Stimulated activated CD8-positive, alpha-beta memory T cell treated with anti-CD3 and anti-CD28 coated beads, Interleukin-12 subunit alpha, Interleukin-12 subunit beta, amount 100 ng/mL, for 1 hour (primary cell): Measurements from ENCODE around the gene EPB41L3.
"Not testable (repeated sequence)": the region's sequence is repeated elsewhere in the genome, so short reads cannot be mapped to it uniquely, and the experiment has no call there.

ENCODE experiments used
- DNase-seq: peaks from one replicate; pipeline ENCODE4 v3.0.0-alpha.2; 2020; ENCODE audit warnings: low read depth

EPB41L3 gene

DNA sequence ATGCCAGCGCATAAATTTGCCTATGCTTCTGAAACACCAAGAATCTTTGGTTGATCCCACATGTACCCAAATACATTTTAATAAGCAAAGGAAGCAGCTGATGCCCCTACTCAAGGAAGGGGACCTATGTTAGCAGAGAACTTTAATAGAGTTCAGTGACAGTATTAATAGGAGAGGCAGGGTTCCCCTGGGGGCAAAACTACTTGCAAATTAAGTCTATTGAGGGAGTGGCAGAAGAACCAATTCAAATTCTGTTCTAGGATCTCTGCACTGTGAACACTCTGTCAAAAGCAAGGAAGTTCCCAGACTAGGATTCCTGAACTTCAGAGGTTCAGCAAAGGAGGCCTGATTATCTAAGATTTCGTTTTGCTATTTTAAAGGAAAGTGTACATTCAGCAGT, 47.5 kb downstream of the EPB41L3 start:
- no peak for DNase-seq

DNA sequence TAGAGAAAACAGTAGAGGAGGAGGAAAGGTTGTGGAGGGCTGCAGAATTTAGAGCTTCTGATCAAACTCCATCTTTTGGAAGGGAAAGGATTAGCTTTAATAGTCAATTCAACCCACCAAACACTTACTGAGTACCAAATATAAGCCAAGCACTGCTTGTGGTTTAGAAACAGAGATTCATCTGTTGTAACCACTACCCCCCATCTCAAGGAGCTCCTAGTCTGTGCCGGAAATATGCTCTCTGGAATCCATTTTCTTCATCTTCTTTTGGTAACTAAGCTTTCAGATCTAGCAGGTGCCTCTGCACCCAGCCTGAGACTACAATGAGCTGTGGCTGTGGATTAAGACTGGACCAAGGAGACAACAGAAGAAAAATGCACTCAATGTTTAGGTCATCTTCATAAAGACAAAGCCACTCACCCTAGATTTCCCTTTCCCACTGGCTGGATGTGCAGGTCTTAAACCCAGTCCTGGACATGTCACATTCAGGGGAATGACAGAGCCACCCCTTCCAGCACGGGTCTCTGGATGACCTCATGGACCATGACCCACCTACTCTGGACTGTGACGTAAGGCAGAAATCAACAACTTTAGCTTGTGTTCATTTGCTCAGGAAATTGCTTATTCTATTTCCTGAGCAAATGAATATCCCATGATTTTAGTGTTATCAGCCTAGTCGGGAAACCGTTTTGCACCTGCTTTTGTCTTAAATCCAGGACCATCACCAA, 52.9 kb downstream of the EPB41L3 start:
- DNase-seq, result no peak

DNA sequence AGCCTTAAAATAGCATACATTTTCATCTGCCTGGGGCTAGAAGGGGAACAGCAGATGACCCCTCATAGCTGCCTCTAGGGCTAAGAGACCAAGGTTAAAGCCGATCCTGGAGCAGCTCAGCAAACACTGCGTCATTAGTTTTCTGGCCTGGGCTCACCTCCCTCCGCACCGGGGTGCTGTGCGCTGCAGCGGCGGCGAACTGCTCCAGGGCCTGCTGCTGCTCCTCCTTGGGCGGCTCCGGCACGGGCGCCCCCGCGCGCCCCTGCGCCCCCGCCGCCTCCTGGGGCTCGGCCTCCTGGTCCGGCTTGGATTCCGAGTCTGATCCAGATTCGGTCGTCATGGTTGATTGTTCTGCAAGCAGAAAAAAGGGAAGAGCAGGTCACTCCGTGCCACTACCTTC, 55.0 kb downstream of the EPB41L3 start:
- no peak for DNase-seq

DNA sequence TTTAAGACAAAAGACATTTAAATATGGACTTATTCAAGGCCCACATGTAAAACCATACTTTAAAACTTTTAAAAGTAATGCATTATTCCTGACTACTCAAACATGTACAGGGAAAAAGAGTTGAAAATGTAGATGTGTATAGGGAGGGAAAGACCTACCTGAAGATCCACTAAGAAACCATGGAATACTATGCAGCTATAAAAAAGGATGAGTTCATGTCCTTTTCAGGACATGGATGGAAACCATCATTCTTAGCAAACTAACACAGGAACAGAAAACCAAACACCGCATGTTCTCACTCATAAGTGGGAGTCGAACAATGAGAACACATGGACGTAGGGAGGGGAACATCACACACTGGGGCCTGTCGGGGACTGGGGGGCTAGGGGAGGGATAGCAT, 55.8 kb downstream of the EPB41L3 start:
- DNase-seq, result not testable (repeated sequence)

DNA sequence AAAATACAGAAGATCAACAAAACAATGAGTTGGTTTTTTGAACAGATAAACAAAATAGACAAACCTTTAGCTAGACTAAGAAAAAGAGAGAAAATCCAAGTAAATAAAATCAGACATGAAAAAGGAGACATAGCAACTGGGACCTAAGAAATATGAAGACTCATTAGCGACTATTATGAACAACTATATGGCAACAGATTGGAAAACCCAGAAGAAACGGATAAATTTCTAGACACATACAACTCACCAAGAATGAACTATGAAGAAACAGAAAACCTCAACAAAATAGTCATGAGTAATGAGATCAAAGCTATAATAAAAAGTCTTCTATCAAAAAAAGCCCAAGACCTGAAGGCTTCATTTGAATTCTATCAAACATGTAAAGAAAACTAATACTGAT, 59.3 kb downstream of the EPB41L3 start:
- DNase-seq, result no peak

DNA sequence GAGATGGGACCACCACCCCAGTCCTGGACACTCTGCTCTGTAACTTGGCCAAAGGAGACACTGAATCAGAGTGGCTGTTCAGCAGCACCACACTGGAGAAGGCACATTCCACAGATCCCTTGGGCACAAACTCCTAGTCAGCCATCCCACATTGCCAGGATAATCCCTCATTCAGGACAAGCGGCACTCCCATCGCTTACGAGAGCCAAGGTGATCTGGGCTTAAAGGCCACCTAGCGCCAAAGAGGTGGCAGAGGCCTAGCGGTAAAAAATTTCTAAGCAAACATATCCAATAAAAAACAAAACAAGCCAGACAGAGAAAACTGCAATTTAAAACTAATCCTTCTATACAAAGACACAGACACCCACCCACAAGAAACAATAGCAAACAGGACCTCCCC, 62.2 kb downstream of the EPB41L3 start:
- DNase-seq, result no peak

DNA sequence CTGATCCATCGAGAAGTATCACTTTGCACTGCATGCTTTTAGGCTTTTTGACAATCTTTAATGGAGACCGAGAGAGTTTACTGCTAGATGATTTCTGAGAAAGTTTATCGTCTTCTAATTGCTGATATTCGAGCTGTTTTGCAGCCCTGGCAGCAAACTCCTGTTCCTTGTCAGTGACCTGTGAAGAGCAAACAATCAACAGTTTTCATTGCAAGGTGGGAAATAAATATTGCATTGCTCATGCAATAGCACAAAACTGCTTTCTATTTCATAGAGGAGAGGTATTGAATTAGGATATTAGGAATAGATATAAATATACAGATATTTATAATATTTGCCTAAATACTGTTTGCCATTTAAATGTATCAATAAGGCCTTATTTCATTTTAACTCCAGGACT, 65.5 kb downstream of the EPB41L3 start:
- no peak for DNase-seq

DNA sequence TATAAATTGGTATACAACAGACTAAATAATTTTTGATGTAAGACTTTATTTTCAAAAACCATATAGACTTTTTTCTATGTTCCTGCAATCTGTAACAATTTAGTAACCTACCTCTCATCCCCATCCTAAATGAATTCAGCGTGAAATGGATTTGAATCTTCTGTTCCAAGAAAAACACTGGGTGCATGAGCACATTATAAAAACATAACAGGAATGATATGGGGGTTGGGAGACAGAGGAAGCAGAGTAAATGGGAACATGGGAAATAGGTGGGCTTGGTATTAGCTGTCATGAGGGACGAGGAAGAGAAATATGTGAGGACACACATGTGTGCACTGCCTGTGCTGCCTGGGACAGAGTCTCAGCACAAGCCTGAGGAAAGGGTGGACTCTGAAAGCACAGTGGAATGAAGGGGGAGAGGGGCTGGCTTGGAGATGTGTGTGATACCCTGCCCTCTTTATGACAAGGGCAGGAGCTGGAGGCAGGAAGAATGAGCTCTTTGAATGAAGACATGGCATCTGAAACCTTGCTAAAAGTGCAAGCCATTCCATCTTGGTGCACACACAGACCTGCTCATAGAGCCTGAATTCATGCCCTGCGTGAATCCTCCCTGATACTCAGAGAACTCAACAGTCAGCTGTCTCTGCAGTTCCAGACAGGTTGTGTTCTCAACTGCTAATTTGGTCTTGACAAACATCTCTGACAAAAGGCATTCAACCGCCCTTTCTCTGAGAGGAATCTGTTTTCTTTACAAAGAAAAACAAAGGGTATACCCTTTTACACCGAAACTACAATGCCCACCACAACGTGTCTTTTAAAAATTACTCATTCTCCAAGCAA, 66.6 kb downstream of the EPB41L3 start:
- DNase-seq, result no peak

DNA sequence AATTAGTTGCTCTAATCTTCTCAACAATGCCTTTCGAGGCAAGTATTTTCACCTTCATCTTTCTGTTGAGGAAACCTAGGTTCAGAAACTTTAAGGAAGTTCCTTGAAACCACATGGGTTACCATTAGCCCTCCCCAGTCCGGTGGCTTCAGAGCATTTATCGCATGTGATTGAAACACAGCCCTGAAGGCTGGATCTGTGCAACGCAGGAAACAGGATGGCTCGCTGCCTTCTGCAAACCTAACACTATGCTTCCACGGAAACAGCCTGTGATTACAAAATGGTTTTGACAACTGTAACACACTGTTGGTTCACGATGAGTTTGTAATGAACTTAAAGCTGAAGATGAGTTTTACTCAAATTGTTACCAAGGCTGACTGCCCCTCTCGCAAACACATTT, 68.5 kb downstream of the EPB41L3 start:
- DNase-seq, result no peak

DNA sequence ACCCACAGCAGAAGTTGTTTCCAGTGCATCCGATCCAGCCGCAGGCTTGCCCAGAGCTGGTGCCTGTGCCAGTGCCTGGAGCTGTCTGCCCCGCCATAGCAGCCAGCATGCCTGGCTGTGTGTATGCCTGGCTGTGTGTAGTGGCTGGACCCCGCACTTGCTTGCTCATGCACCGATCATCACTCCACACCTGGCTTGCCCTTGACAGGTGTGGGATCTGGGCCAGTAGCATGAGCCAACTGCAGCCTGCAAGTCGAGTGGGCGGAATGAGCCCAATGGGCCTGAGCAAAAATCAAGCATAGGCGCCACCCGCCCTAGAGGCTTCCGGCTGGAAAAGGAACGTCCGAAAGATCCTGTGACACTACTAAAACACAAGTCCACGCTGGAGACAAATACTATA, 74.5 kb downstream of the EPB41L3 start:
- no peak for DNase-seq

DNA sequence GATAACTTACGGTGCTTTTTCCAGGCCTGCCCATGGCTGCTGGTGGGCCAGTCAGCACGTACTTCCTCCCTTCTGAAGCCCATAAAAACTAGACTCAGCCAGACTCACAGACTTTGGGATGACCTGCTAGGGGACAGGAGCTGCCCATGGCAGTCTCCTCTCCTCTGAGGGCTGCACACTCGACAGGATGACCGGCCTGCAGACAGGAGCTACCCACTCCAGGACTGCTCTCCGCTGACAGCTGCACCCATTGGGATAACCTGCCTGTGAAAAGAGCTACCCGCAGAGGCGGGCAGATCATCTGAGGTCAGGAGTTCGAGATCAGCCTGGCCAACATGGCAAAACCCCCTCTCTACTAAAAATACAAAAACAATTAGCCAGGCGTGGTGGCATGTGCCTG, 75.4 kb downstream of the EPB41L3 start:
- DNase-seq, result no peak

DNA sequence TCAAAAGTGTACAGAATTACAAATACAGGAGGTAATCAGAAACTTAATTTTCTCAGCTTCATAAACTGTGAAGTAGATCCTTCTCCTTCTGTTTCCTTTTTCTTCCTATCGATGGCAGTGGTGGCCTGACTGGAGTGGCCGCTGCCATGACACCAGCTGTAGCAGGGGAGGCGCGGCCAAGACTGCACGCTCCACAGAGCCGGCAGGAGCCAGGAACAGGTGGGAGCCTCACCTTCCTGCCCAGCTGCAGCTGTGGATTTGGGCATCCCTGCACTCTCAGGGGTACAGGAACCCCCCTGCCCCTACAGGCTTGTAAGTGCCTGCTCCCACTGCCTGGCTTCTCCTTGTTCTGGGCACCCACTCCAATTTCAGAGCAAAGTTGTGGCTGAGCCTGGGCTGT, 76.1 kb downstream of the EPB41L3 start:
- no peak for DNase-seq

DNA sequence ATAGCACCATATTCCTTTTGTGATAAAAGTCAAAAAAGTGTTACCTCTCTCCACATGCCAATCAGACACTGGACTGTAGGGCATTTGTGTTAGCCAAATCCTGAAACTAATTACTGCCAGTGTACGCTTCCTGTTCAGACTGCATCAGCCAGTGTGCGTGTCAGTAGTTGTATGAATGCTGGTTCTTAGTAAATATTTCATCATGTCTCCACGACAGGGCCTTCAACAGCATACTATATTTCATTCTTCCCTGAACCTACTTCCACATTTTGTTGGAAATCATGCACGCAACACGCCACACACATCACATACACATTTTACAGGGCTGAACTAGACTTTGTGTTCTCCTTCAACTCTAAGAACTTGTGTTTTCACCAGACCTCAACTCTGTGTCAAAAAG, 77.5 kb downstream of the EPB41L3 start:
- no peak for DNase-seq

DNA sequence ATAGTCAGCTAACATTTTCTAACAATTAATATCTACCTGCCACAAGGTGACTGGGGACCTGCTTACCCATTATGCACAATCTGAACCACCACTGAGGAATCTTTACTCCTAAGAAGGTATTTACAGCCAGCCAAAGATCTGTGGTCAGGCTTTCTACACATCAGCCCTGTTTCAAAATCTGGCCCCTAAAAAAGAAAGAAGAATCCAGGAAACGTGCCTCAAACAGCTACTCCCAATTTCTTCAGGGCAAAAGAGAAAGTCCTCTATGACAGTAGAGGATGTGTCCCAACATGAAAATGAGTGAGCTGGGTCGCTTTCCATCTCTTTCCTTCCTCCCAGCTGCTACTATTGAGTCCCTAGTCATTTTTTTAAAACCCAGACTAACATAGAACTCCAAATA, 79.5 kb downstream of the EPB41L3 start:
- DNase-seq, result no peak

DNA sequence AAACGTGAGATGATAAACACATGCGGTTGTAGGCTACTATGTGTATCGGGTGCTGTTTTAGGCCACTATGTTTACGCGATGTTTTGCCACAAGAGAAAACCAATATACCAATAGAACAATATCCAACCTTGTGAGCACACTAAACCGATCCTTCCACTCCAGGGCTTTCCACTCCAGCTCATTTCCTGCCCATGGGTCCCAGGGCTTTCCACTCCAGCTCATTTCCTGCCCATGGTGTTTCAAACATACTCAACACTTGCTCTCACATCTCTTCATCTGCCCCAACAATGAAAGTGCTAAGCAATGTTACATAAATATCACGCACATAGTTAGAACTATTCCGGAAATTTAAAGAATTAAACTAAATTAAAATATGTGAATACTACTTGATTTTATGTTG, 80.0 kb downstream of the EPB41L3 start:
- DNase-seq, result no peak

DNA sequence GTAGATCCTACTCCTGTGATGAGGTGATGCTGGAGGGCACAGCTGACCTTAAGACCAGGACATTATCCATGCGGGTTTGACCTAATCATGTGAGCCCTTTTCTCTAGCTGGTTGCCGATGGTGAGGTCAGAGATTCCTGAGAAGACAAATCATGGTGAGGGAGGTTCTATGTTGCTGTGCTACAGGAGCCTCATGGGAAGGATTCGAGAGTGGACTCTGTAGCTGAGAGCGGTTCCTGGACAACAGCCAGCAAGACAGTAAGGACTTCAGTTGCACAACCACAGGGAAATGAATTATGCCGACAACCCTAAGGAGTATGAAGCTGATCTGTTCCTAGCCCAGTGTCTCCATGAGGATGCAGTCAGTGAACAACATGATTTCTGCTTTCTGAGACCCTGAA, 80.4 kb downstream of the EPB41L3 start:
- DNase-seq, result no peak

DNA sequence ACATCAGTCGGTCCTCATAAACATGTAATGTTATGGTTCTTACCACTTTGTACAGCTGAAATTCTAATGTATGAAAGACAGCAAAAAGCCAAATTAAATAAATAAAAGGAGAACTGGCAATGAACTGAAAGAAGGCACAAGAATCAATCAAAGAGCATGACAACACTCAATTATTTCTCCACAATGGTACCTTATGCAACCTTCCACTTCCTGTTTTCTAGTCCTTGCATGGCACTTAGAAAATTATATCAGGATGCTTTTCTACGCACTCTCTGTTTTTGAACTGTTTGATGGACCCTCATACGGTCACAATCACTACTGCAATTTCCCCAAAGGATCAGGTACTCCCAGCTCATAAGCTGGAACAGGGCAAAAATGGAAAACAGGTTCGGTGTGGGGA, 81.6 kb downstream of the EPB41L3 start:
- no peak for DNase-seq

DNA sequence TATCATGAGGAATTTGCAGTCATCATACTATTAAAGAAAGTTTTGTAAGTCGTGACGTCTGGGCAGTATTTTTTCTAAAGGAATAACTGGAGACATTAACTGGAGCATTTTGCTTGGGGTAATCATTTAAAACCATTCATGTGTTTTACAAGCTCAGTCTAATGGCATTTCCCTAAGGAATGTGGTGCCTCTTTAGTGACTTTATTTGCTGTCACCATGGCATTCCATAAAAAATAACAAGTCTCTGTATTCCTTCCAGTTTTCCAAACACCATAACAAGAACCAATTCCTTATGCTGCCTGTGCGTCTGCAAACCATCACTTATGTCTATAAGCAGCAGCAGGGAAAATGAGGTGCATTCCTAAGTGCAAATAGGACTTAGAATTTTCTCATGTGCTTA, 82.8 kb downstream of the EPB41L3 start:
- DNase-seq, result no peak

DNA sequence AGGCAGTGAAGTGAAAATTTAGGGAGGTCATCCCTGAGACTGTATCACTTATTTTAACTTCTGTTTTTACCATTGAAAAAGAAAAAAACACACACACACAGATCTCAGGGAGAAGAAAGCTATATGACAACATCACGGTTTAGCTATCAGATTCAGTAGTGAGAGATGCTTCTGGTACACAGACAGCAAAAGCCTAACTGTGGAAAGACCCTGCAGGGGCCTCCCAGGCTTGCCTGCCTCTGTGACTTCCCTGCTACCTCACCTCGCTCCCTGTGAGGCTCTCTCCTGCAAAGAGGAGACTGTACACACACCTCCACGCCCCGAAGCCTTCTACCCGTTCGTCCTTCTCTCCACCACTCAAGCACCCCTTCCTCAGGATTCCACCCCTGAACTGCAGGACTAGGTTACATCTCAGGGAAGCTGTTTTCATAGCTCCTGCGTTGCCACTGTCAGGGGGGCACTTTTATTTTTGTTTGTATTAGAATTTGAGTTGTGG, 86.3 kb downstream of the EPB41L3 start:
- no peak for DNase-seq

DNA sequence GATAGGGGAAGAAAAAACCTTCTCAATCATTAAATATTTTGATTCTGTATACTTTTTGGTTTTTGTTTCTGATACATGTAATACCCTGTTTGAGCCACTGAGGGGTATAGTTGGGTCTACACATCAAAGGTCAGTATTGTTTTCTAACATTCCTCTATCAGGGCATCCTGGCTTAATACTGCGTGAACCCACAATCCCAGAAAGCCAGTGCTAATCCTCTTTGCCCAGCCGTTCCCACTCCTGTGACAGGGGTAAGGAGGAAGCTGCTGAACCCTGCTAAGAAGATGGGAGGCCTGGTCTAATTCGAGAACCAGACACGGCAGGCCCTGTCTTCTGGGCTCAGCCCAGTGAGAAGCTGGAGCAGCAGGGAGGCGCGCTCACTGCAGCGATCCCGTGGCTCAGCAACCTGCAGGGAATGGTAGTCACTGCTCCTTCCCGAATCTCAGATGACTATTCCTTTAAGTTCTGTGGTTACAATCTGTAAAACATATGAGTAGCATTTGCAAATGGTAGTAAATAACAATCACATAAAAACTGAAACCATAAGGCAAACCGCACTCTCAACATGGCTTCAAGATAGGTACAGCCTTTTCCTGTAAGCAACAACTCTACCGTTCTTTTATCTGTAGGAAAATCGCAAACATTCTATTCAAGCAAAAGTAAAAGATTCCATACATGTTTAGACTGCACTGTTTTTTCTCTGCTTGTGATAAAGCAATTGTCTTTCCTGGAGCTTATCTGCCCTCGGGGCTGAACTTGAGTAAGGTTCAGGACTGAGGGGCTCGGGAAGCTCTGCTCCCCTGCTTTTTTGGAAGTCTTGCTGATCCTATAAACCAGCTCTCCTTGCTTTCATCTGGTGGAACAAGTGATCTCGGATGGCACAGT, 87.0 kb downstream of the EPB41L3 start:
- no peak for DNase-seq

DNA sequence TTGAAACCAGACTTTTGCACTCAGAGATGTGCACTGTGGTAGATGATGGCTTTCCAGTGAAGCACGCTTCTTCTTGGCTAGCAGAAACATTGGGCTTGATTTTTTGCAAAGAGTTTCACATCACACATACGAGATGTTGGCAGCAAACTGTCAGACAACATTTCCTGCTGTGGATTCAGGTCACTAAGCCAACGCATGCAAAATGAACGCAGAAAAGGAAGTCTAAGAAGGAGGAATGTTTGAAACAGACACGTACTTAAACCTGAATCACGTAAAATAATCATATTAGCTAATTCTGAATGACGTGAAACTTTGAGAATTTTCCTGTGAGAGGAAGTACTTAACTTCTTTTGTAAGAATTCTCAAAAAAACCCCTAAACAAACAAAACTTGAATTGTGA, 88.1 kb downstream of the EPB41L3 start:
- no peak for DNase-seq

DNA sequence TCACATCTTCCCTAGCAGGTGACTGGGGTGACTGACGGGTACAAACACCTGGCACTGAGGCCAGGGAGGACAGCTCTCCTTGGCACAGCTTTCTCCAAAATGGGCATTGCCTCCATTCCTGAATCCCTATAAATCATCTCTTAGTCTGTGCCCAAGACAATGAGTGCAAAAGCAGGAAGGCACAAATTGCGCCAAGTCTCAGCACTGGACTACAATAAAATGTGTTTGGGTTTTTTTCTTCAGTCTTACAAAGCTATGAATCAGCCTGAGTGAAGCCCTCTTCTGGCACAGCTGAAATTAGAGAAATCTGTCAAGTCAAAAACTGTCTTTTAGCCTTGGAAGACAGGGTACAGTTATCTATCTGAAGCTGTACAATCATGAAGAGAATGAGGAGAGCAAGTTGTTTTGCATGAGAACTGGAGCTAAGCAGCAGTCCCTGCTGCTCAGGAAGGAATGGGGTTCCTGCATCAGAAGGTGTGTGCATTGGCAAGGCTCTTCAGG, 90.8 kb downstream of the EPB41L3 start:
- DNase-seq, result no peak
